SU-DHL-6 (cell line): ENCODE data around the gene UTP18.
"Not testable (repeated sequence)": the region's sequence is repeated elsewhere in the genome, so short reads cannot be mapped to it uniquely, and the experiment has no call there.

Experiments used
- H2AFZ ChIP-seq: fragments of 200-600 bp; sonication (generic); 2 replicates; pipeline ENCODE4 v1.6.1; 2014; ENCODE audit warnings: low read depth, mild to moderate bottlenecking, moderate library complexity, mixed read lengths, antibody characterized with exemption, low read length; ENCODE audit not compliant: severe bottlenecking
- H3F3A ChIP-seq: fragments of 200-600 bp; shearing (Covaris generic); 2 replicates; pipeline ENCODE4 v1.6.0; 2016; ENCODE audit warnings: antibody characterized with exemption, mild to moderate bottlenecking; ENCODE audit not compliant: insufficient read depth
- H3K27ac ChIP-seq: fragments of 200-600 bp; sonication (generic); 2 replicates; pipeline ENCODE4 v1.5.1; 2016; ENCODE audit warnings: low read depth, mild to moderate bottlenecking, low read length, moderate library complexity, mixed read lengths
- H3K27me3 ChIP-seq: fragments of 200-600 bp; sonication (generic), shearing (Covaris generic); 2 replicates; pipeline ENCODE4 v1.6.0; 2014; ENCODE audit warnings: mild to moderate bottlenecking, low read length
- H3K36me3 ChIP-seq: fragments of 200-600 bp; sonication (generic); 2 replicates; pipeline ENCODE4 v1.6.1; 2014; ENCODE audit warnings: mild to moderate bottlenecking, low read length, mixed read lengths
- H3K4me2 ChIP-seq: fragments of 300-600, 200-600 bp; shearing (Covaris generic), sonication (generic); 2 replicates; pipeline ENCODE4 v1.6.0; 2014; ENCODE audit warnings: low read length, low read depth, mild to moderate bottlenecking; ENCODE audit not compliant: poor library complexity, severe bottlenecking
- H3K4me3 ChIP-seq: fragments of 200-600 bp; sonication (generic); 2 replicates; pipeline ENCODE4 v1.5.1; 2014; ENCODE audit warnings: antibody characterized with exemption, low read length, mild to moderate bottlenecking, mixed read lengths; ENCODE audit not compliant: insufficient read depth, poor library complexity, severe bottlenecking
- H3K79me2 ChIP-seq: fragments of 200-600 bp; sonication (generic); 2 replicates; pipeline ENCODE4 v1.6.1; 2014; ENCODE audit warnings: mild to moderate bottlenecking, low read length, moderate library complexity; ENCODE audit not compliant: insufficient read depth
- H3K9ac ChIP-seq: fragments of 200-600 bp; sonication (generic); 2 replicates; pipeline ENCODE4 v1.7.0; 2014; ENCODE audit warnings: mild to moderate bottlenecking, low read length
- H3K9me2 ChIP-seq: fragments of 200-600 bp; sonication (generic); replicated peaks from 2 replicates; pipeline ENCODE4 v1.6.1; 2014; ENCODE audit warnings: low read length; ENCODE audit not compliant: insufficient read depth
- H3K9me3 ChIP-seq: fragments of 200-600 bp; sonication (generic); 2 replicates; pipeline ENCODE4 v1.6.1; 2014; ENCODE audit warnings: low read length, mixed read lengths; ENCODE audit not compliant: insufficient read depth
- H4K20me1 ChIP-seq: fragments of 200-600 bp; sonication (generic); 2 replicates; pipeline ENCODE4 v1.6.1; 2014; ENCODE audit warnings: low read depth, mild to moderate bottlenecking, antibody characterized with exemption, low read length, moderate library complexity, mixed read lengths
- EZH2phosphoT487 ChIP-seq: fragments of 200-600 bp; sonication (generic), shearing (Covaris generic); conservative IDR thresholded peaks from 2 replicates; pipeline ENCODE4 v1.6.1; 2018; ENCODE audit warnings: mild to moderate bottlenecking, antibody characterized with exemption, low read length, moderate library complexity, mixed read lengths
- TF ChIP-seq, protein P1 (sequence below): fragments of 200-600 bp; sonication (generic); IDR thresholded peaks from one replicate; pipeline ENCODE4 v1.5.1; 2017; ENCODE audit warnings: antibody characterized with exemption, mild to moderate bottlenecking, low read length, moderate library complexity; ENCODE audit not compliant: insufficient read depth, poor library complexity, severe bottlenecking

The UTP18 gene

DNA sequence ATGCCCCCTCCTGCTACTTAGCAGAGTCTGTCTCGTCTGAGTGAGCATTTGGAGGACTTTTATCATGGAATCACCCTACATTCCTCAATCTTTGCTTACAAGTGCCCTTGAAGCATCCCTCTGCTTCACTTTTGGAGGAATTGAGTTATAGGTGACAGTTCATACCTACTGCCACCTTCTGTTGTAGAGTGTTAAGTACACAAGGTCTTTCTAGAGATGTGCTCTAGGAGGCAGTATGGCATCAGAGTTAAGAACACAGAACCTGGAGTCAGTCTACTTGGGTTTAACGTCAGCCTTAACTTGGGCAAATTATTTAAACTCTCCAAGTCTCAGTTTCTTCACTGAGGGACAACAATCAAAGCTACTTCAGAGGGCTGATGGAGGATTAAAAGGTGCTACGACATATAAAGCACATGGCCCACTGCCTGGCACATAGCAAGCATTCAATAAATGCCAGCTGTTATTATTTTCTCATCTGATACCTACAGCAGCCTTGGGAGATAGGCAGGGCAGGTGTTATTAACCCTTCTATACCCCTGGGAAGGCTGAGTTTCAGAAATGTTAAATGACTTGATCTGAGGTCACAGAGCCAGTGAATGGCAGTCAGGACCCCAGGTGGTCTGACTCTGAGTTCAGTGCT, 62.2 kb downstream of the UTP18 start:
- Histone ChIP-seq H3K27ac (no peak overlapping the region), H3K27me3 (no peaks in the 10 kb centered on the region), H3K4me2 (no peak overlapping the region), H4K20me1 (no peaks in the 10 kb centered on the region), H2AFZ (no peak overlapping the region), H3K4me3 (no peak overlapping the region), H3K9me2 (no peaks in the 10 kb centered on the region), H3K79me2 (no peaks in the 10 kb centered on the region), H3K9me3 (peaks cover 10% of the 10 kb centered on the region; the same call in 1 of the 2 replicates), H3K9ac (no peak overlapping the region), H3F3A (no peaks in the 10 kb centered on the region), H3K36me3 (no peaks in the 10 kb centered on the region)
- TF ChIP-seq EZH2phosphoT487, result no peak
- TF ChIP-seq, protein P1, sequence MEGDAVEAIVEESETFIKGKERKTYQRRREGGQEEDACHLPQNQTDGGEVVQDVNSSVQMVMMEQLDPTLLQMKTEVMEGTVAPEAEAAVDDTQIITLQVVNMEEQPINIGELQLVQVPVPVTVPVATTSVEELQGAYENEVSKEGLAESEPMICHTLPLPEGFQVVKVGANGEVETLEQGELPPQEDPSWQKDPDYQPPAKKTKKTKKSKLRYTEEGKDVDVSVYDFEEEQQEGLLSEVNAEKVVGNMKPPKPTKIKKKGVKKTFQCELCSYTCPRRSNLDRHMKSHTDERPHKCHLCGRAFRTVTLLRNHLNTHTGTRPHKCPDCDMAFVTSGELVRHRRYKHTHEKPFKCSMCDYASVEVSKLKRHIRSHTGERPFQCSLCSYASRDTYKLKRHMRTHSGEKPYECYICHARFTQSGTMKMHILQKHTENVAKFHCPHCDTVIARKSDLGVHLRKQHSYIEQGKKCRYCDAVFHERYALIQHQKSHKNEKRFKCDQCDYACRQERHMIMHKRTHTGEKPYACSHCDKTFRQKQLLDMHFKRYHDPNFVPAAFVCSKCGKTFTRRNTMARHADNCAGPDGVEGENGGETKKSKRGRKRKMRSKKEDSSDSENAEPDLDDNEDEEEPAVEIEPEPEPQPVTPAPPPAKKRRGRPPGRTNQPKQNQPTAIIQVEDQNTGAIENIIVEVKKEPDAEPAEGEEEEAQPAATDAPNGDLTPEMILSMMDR, result peak; percentile 76

DNA sequence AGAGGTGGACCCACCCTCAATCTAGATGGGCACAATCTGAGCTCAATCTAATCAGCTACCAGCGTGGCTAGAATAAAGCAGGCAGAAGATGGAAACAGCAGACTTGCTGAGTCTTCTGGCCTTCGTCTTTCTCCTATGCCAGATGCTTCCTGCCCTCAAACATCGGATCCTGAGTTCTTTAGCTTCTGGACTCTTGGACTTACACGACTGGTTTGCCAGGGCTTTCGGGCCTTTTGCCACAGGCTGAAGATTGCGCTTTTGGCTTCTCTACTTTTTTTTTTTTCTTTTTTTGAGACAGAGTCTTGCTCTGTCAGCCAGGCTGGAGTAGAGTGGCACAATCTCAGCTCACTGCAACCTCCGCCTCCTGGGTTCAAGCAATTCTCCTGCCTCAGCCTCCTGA, 65.1 kb downstream of the UTP18 start:
- Histone ChIP-seq H3K79me2 (no peaks in the 10 kb centered on the region), H3K9ac (no peak overlapping the region), H3K4me3 (no peak overlapping the region), H3K27me3 (no peaks in the 10 kb centered on the region), H3F3A (no peaks in the 10 kb centered on the region), H3K9me3 (no peaks in the 10 kb centered on the region), H4K20me1 (no peaks in the 10 kb centered on the region), H3K9me2 (no peaks in the 10 kb centered on the region), H3K4me2 (no peak overlapping the region), H3K27ac (no peak overlapping the region), H2AFZ (no peak overlapping the region), H3K36me3 (no peaks in the 10 kb centered on the region)
- TF ChIP-seq, protein P1, result no peak
- TF ChIP-seq EZH2phosphoT487, result no peak

DNA sequence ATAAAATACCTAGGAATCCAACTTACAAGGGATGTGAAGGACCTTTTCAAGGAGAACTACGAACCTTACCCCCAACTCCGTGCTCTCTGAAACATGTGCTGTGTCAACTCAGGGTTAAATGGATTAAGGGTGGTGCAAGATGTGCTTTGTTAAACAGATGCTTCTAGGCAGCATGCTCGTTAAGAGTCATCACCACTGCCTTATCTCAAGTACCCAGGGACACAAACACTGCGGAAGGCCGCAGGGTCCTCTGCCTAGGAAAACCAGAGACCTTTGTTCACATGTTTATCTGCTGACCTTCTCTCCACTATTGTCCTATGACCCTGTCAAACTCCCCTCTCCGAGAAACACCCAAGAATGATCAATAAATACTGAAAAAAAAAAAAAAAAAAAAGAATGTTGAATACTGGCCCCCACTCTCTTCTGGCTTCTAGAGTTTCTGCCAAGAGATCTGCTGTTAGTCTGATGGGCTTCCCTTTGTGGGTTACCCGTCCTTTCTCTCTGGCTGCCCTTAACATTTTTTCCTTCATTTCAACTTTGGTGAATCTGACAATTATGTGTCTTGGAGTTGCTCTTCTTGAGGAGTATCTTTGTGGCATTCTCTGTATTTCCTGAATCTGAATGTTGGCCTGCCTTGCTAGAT, 70.6 kb downstream of the UTP18 start:
- H3K9me3 ChIP-seq, H3K4me3 ChIP-seq, H3K4me2 ChIP-seq, H3K9me2 ChIP-seq, H3K27me3 ChIP-seq, H3F3A ChIP-seq, H3K79me2 ChIP-seq, H3K27ac ChIP-seq, H4K20me1 ChIP-seq, H3K9ac ChIP-seq, H2AFZ ChIP-seq, H3K36me3 ChIP-seq: not testable (repeated sequence)

DNA sequence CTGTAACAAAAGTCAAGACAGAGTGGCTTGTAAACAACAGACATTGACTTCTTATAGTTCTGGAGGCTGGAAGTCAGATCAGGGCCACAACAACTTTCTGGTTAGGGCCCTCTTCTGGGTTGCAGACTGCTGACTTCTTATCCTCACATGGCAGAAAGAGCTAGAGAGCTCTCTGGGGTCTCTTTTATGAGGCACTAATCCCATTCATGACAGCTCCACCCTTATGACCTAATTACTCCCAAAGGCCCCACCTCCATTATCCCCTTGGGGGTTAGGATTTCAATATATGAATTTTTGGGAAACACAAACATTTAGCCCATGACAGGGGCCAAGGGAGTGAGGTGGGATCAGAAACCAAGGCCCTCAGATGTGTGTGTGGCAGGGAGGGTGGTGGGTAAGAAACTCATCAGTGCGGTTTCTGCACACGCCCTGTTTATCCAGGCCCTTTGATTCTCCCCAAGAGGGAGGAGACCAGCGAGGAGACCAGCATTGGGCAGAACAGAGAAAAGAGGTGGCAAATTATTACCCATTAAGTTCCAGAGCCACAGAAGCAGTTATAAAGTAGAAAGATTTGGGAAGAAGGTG, 74.8 kb downstream of the UTP18 start:
- Histone ChIP-seq H3K36me3 (no peaks in the 10 kb centered on the region), H3K79me2 (no peaks in the 10 kb centered on the region), H3F3A (no peaks in the 10 kb centered on the region), H3K9me3 (no peaks in the 10 kb centered on the region), H3K27me3 (no peaks in the 10 kb centered on the region), H4K20me1 (no peaks in the 10 kb centered on the region), H2AFZ (no peak overlapping the region), H3K9me2 (no peaks in the 10 kb centered on the region), H3K27ac (no peak overlapping the region), H3K4me3 (no peak overlapping the region), H3K4me2 (no peak overlapping the region), H3K9ac (no peak overlapping the region)
- TF ChIP-seq EZH2phosphoT487, result no peak
- TF ChIP-seq, protein P1, result no peak
